Measurements from ENCODE around the gene CENPP.

DNA sequence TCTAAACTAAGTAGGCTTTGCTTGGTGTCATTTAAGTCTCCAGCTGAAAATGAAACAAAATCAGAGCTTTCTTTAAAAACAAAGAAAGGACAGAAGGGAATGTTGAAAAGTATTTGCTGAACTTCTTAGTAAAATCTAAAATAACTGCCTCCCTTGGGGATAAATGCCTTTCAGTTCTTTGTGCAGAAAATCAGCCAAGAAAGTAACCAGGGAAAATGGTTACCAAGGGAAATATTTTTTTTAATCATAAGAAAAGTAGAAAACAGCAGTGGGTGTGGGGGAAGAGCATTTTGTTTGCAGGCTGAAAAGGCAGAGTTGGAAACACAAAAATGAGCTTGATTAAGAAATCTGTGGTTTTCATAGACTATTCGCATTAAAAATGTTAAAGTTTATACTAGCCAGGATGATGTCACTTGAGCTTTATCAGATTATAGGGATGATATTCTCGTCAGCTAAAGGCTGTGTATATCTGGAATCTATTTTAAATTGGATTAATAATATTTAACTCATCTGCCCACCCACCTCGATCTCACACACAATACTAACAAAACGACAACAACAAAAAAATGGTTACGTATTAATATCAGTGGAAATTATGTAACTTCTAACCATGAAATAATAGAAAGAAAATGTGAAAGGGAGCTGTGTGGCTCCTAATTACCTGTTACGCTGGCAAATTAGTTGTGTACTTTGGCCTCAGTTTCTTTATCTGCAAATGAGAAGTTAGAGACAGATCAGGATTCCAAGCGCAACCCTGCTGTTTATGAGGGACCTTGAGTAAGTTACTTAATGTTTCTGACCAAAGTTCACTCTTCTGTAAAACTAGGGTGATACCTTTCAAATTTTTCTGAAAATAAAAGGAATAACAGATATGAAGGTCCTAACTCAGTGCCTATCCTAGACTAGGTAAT lies 210.4 kb downstream of the CENPP start, which contains the start of gene ECM2:
- TF ChIP-seq CTCF (conservative IDR thresholded peaks at IDR 0.05 in 1 of 2, IDR thresholded peaks at IDR 0.05 in 1 of 2; ENCODE audit: extremely low read depth in 1 of 2, insufficient read depth in 1 of 2, low read depth in 1 of 2, low read length in 2 of 2), result no peak
- no peak for TF ChIP-seq EZH2 (IDR thresholded peaks at IDR 0.05; ENCODE audit: borderline replicate concordance, low read length)
